AG09319 (cell line): Measurements from ENCODE around the gene TERF2IP.

ENCODE experiments used
- DNase-seq: peaks from one replicate; pipeline ENCODE4 v3.0.0-alpha.2; 2010; ENCODE audit warnings: low read depth; ENCODE audit errors: extremely low read depth
- TF ChIP-seq, protein P1 (sequence below): IDR thresholded peaks from 2 replicates; pipeline ENCODE4 v1.5.1; 2011; ENCODE audit warnings: low read depth, mild to moderate bottlenecking, inconsistent platforms, low read length, moderate library complexity

TERF2IP gene

DNA sequence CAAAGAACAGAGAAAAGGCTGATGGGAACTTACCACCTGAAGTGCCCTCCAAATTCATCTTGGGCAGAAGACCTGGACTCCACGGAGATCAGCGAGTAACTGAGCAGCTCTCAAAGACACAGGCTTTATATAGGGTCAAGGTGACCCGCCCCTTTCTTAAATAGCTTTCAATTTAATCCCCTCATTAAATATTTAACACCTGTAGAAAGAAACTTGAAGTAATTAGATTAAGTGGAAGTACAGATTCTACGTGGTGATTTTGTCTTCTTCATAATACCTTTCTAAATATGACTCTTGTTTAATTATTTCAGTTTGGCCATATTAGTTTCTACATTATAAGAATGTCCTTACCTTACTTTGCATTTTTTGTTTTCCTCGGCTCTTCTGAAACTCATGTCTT, 53.8 kb downstream of the TERF2IP start, which contains the start of gene DUXB:
Gene DUXB (minus strand): TSS at position 101 of the 400 bp plus-strand sequence. CDS start 43 bp downstream, at position 58.
- no peak for DNase-seq
- TF ChIP-seq, protein P1, sequence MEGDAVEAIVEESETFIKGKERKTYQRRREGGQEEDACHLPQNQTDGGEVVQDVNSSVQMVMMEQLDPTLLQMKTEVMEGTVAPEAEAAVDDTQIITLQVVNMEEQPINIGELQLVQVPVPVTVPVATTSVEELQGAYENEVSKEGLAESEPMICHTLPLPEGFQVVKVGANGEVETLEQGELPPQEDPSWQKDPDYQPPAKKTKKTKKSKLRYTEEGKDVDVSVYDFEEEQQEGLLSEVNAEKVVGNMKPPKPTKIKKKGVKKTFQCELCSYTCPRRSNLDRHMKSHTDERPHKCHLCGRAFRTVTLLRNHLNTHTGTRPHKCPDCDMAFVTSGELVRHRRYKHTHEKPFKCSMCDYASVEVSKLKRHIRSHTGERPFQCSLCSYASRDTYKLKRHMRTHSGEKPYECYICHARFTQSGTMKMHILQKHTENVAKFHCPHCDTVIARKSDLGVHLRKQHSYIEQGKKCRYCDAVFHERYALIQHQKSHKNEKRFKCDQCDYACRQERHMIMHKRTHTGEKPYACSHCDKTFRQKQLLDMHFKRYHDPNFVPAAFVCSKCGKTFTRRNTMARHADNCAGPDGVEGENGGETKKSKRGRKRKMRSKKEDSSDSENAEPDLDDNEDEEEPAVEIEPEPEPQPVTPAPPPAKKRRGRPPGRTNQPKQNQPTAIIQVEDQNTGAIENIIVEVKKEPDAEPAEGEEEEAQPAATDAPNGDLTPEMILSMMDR = no peak

DNA sequence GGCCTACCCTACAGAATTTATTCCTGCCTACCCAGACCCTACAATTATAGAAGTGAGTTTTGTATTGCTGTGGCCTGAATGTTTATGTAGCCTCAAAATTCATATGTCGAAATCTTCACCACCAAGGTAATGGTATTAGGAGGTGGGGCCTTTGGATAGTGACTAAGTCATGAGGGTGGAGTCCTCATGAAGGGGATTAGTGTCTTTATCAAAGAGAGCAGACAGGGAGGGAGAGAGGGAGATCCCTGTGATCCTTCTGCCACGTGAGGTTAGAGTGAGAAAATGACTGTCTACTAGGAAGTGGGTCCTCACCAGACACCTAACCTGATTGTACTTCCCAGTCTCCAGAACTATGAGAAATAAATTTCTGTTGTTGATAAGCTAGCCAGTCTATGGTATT, 54.7 kb downstream of the TERF2IP start:
- TF ChIP-seq, protein P1 = no peak
- DNase-seq = no peak

DNA sequence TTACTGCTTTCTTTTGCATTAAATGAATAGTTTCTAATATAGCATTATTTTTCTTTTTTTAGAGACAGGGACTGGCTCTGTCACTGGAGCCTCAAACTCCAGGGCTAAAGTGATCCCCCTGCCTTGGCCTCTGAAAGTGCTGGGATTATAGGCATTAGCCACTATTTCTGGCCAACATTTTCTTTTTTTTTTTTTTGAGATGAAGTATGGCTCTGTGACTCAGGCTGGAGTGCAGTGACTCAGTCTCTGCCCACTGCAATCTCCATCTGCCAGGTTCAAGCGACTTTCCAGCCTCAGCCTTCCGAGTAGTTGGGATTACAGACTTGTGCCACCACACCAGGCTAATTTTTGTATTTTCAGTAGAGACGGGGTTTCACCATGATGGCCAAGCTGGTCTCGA, 55.7 kb downstream of the TERF2IP start:
- DNase-seq = no peak
- TF ChIP-seq, protein P1 = no peak
